IPS DF 19.7 (cell line): ENCODE data around the gene CLCA4.

Experiments used
- DNase-seq: peaks from one replicate; pipeline ENCODE4 v3.0.0-alpha.2; 2013; ENCODE audit warnings: low read depth, low spot score

The CLCA4 gene

DNA sequence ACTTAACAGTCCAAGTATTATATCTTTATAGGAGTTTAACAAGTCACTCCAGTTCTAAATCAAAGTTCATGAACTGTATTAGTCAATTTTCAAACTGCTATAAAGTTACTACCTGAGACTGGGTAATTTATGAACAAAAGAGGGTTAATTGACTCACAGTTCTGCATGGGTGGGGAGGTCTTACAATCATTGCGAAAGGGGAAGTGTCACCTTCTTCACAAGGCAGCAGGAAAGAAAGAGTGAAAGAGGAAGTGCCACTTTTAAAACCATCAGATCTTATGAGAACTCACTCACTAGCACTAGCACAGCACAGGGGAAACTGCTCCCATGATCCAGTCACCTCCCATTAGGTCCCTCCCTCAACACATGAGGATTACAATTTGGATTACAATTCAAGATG lies 70.0 kb downstream of the CLCA4 start:
- no peak for DNase-seq

DNA sequence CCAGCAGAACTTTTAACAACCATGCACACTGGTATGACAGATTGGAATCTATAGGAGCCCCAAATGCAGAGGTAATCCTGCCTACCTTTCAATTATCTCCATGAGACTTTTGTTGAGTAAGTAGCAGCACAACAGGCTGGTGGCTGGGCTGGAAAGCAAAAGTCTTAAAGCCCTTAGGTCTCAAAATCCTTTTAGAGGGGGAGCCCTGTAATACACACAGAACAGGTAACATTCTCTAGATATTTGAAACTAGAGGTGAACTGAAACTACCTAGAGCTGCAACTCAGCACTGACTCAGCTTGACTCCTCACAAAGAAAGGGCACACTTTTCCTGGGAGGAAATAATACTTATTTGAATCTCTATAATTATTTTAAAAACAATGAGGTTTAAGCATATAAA lies 71.5 kb downstream of the CLCA4 start:
- DNase-seq = no peak

DNA sequence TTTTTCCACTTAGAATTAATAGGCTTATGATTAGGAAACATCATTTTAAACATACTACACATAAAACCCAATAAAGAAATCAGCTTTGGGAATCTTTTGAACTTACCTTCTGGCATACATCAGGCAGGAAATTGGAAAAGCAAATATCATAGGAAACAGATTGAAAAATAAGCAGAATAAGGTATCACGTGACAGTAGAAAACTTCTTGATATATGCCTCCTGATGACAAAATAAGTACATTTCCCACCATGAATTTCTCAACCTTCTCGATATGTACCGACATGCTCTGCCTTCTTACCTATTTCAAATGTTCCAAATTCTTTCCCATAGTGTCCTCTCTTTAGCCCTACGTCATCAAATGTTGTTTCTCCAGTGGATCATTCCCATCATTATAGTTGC lies 72.4 kb downstream of the CLCA4 start:
- DNase-seq = no peak

DNA sequence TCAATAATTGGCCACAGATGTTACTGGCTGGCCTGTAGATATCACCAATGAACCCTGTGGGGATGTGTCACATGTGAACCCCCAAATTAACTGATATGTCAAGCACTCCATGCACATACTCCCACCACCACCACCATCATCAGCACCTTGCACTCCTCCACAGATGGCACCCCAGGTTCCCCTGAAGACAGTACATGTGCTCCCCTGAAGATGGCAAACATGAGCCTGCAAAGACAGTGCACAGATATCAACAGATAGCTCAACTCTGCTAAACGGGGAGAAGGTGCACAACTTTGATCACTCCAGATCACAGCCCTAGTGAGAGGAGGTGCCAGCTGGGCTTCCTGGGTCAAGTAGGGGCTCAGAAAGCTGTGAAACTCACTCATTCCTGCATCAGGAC lies 74.4 kb downstream of the CLCA4 start:
- no peak for DNase-seq
